Peyer's patch (tissue), 4 donors: Measurements from ENCODE around the gene MCTP2. TPM values are rescaled to one million over a fixed set of nuclear protein-coding genes. Genes with fewer than 3 reads are reported as not detected.

Experiments used
- DNase-seq, 3 donors: peaks; one replicate each; pipeline ENCODE4 v3.0.0-alpha.2; 2017 to 2019
- H3K27ac ChIP-seq, 4 donors: fragments of 200-600 bp; sonication (generic); one replicate each; pipeline ENCODE4 v1.5.1; 2016 to 2019
- H3K27me3 ChIP-seq, 2 donors: fragments of 200-600 bp; sonication (generic); one replicate each; pipeline ENCODE4 v1.5.1; 2019
- H3K36me3 ChIP-seq, 3 donors: fragments of 200-600 bp; sonication (generic); one replicate each; pipeline ENCODE4 v1.5.1; 2016 to 2019
- H3K4me1 ChIP-seq, 4 donors: fragments of 200-600 bp; sonication (generic); one replicate each; pipeline ENCODE4 v1.5.1; 2016 to 2019
- H3K4me3 ChIP-seq, 4 donors: fragments of 200-600 bp; sonication (generic); 1 replicate in 3 of 4; 2 replicates in 1 of 4; pipeline ENCODE4 v1.5.1; 2016 to 2019; ENCODE audit warnings: mild to moderate bottlenecking in 1 of 4
- H3K9me3 ChIP-seq, 4 donors: fragments of 200-600 bp; sonication (generic); one replicate each; pipeline ENCODE4 v1.5.1; 2016 to 2019; ENCODE audit warnings: mild to moderate bottlenecking in 1 of 4
- CTCF ChIP-seq, 6 experiments: fragments of 450-650 bp in 4 of 6; fragments of 200-600 bp in 2 of 6; sonication (generic) in 1 of 6; IDR thresholded peaks; one replicate each; pipeline ENCODE4 v1.5.1; 2017 to 2019; ENCODE audit warnings: antibody characterized with exemption in 6 of 6, mild to moderate bottlenecking in 3 of 6, moderate library complexity in 1 of 6
- POLR2A ChIP-seq, 2 donors: fragments of 450-650 bp; IDR thresholded peaks; one replicate each; pipeline ENCODE4 v1.5.1; 2017; ENCODE audit warnings: antibody characterized with exemption in 2 of 2, mild to moderate bottlenecking in 2 of 2, moderate library complexity in 2 of 2
- total RNA-seq, 4 donors: library from RNA; depleted of rRNA; stranded (reverse); fragments of >200 nt; gene quantifications; one replicate each; pipeline ENCODE4 v1.1.0, GENCODE V29; 2016

The MCTP2 gene
- total RNA-seq, 4 donors from 2014 or later, result 40.8 to 241 (median 74.0) TPM

DNA sequence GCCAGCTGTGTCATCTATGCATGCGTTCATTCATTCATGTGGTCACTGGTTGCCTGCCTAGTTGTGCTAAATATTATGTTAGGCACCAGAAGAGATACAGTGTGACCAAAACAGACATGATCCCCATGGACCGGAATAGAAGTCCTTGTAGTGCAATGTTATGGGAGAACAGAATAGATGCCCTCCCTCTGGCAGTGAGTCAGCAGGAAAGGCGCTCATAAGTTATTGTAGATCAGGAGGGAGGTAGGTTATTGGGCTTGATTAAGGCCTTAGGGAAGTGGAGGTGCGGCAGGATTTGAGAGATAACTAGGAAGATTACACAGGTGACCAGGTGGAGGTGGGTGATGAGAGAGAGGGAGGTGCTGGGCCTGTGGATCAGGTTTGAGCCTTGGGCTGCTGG, 5.2 kb downstream of the MCTP2 start:
- TF ChIP-seq CTCF (IDR thresholded peaks at IDR 0.05) (no peak), POLR2A (IDR thresholded peaks at IDR 0.05) (no peak)
- H3K4me1 ChIP-seq, result peaks cover 0 to 25% (median 3%) of the 10 kb centered on the region in 4 donors
- H3K27ac ChIP-seq, result no peak overlapping the region
- H3K9me3 ChIP-seq, result no peaks in the 10 kb centered on the region
- H3K27me3 ChIP-seq, result no peaks in the 10 kb centered on the region
- no peak overlapping the region for H3K4me3 ChIP-seq
- DNase-seq, result no peak
- H3K36me3 ChIP-seq, result no peaks in the 10 kb centered on the region

GRCh38 chr15:94237903-94238302, 6.5 kb downstream of the MCTP2 start:
- Histone ChIP-seq H3K4me3 (no peak overlapping the region), H3K9me3 (no peaks in the 10 kb centered on the region), H3K27me3 (no peaks in the 10 kb centered on the region), H3K36me3 (no peaks in the 10 kb centered on the region), H3K4me1 (peaks cover 0 to 19% (median 2%) of the 10 kb centered on the region in 4 donors), H3K27ac (no peak overlapping the region)
- peak in 1 of 3 donors; percentile 16 for DNase-seq
- TF ChIP-seq POLR2A (IDR thresholded peaks at IDR 0.05) (no peak), CTCF (IDR thresholded peaks at IDR 0.05) (no peak)

DNA sequence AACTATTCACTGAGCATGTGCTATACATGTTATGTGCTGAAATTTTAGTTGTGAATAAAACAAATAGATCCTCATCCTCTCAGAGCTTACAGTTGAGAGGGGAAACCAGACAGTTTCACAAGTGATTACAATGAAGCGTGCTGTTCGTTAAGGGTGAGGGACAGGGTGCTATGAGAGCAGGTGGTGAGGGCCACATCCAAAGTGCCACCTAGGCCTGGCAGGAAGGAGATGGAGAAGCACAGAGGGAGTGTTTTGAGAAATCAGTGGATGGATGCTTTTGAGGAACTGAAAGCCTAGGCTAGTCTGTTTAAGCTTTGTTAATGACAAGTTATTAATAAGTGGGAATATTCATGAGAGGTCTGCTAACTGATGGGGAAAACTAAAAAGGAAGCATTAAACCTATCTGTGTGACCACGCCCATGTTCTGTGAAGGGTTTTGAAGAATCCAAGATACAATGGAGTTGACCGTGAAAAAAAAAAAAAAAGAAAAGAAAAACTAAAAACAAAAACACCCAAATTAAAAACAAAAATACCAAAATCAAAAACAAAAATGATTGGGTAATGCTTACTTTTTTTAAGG, 7.3 kb downstream of the MCTP2 start:
- Histone ChIP-seq H3K27ac (peak overlapping the region in 1 of 4 donors; percentile 22), H3K36me3 (no peaks in the 10 kb centered on the region), H3K4me1 (peaks cover 0 to 13% (median 0%) of the 10 kb centered on the region in 4 donors), H3K4me3 (no peak overlapping the region), H3K27me3 (no peaks in the 10 kb centered on the region), H3K9me3 (no peaks in the 10 kb centered on the region)
- peak in 1 of 3 donors; percentile 19 for DNase-seq
- TF ChIP-seq CTCF (IDR thresholded peaks at IDR 0.05), result no peak
- no peak for TF ChIP-seq POLR2A (IDR thresholded peaks at IDR 0.05)

- H3K9me3 ChIP-seq, result no peaks in the 10 kb centered on the region
- H3K4me3 ChIP-seq, result no peak overlapping the region
- TF ChIP-seq POLR2A (IDR thresholded peaks at IDR 0.05) (no peak), CTCF (IDR thresholded peaks at IDR 0.05) (no peak)
- H3K27me3 ChIP-seq, result no peaks in the 10 kb centered on the region
- no peak for DNase-seq
- peak overlapping the region in 2 of 4 donors; percentile 22 for H3K27ac ChIP-seq
- peaks cover 0 to 13% (median 0%) of the 10 kb centered on the region in 4 donors for H3K4me1 ChIP-seq
- H3K36me3 ChIP-seq, result no peaks in the 10 kb centered on the region
Observed at GRCh38 chr15:94239474-94239873, 8.1 kb downstream of the MCTP2 start.

DNA sequence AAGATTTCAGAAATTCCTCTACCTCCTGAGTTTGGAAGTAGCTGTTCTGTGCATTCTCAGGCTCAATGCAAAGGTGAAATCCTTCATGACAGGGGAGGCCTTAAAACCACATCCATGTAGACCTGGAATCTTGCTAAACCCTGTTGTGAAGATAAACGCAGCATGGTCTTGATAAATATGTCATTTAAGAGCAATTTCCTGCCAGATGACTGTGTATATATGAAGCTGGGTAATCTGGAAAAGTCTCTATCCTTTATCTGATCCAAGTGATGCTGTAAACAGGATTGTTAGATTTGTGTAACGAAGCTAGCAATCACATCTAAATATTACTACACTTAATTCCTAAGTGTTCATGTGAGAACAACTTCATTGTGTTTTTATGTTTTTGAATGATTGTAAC, 9.1 kb downstream of the MCTP2 start:
- peaks cover 0 to 13% (median 0%) of the 10 kb centered on the region in 4 donors for H3K4me1 ChIP-seq
- H3K9me3 ChIP-seq, result no peaks in the 10 kb centered on the region
- no peaks in the 10 kb centered on the region for H3K36me3 ChIP-seq
- no peak for DNase-seq
- no peak for TF ChIP-seq POLR2A (IDR thresholded peaks at IDR 0.05)
- no peak for TF ChIP-seq CTCF (IDR thresholded peaks at IDR 0.05)
- no peak overlapping the region for H3K4me3 ChIP-seq
- H3K27ac ChIP-seq, result peak overlapping the region in 2 of 4 donors; percentile 17 to 22
- H3K27me3 ChIP-seq, result no peaks in the 10 kb centered on the region
